Fibroblast of skin of left quadriceps (primary cell): ENCODE data around the gene RFX3.

Source experiments
- DNase-seq, 2 experiments: peaks; one replicate each; pipeline ENCODE4 v3.0.0-alpha.2; 2013; ENCODE audit warnings: low read depth in 2 of 2

The RFX3 gene

DNA sequence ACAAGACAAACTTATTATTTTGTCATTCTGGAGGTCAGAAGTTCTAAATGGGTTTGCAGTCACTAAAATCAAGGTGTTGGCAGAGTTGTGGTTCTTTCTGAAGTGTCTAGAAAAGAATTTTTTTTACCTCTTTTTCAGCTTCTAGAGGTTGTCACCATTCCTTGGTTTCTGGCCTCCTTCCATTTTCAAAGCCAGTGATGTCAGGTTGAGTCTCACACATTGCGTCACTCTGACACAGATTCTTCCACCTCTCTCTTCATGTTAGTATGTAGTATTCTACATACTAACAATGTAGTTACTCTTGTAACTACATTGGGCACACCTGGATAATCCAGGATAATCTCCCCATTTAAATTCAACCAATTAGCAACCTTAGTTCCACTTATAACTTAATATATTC lies 290.3 kb downstream of the RFX3 start:
- DNase-seq = no peak

DNA sequence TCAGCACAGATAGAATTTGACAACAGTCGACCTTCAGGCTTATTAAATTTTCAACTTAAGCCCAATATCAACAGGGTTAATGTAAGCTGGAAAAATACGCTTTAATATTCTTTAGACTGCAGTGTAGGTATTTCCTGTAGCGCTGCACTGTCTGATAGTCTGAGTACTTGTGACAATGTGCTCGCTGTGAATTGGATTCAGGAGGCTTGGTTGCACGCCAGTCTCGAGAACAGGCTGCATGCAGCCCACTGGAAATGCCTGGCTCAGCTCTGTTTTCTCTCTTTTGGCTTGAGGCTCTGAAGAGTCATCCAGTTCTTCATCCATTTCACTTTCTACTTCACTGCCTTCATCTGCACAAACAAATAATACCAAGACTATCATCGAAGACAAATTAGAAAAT lies 300.9 kb downstream of the RFX3 start:
- no peak for DNase-seq

DNA sequence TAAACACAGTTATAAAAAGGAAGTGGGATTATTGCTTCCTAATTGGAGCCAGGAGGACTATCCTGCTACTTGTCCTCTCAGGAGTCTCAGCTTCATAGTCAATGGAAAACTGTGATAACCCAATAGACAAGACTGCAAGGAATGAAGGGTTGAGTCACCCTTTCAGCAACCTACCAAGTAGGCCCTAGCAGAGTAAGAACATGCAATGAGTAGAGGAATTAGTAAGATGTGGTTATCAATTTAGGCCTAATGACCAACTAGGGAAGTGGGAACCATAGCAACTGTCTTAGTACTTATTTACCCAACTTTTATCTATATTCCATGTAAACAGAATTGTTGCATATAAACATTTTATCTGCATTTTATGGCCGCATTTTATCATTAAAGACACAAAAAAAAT lies 310.1 kb downstream of the RFX3 start:
- no peak for DNase-seq

DNA sequence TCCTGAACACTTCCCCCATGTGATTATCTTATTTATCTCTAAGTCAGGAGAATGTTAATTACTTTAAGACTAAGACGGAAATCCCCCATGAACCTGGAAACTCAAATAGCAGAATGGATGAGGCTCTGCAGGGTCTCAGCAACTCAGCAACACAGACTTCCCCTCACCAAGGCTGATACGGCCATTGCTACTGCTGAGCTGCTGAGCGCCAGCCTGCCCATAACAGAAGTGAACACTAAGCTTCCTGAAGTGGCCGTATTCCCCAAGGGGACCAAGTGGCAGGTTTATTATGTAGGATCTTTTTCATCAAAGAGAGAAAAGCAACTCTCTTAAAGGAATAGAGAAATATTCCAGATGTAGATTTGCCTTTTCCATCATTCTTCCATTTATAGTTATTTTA lies 311.1 kb downstream of the RFX3 start:
- DNase-seq = no peak

DNA sequence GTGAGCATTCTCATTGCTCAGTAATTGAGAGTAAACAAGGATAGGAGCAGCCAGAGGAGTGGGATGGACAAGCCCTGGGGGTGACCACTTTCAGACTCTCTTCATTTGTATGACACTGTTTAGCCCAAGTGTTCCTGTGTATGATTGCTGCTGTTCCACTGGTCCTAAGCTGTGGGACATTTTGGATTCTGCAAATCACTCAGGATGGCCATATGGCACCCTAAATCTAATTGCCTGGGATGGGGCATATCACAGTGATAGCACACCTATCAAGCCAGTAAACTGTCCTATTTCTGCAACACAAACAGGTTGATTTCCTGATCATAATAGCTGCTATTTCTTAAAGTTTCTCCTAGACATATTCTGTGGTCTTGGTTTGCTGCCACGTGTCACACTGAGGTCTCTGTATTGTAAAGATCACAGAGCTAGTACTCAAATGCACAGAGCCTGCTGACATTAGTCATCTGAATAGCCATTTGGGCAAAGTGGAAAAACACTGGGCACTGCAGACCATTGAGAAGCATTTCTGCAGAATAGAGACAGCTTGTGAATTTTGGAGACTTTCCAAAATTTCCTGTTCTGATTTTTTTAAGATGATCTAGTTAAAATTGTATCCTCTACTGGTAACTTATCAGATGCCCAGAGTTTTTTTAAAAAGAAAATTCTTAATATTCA lies 320.2 kb downstream of the RFX3 start:
- no peak for DNase-seq

DNA sequence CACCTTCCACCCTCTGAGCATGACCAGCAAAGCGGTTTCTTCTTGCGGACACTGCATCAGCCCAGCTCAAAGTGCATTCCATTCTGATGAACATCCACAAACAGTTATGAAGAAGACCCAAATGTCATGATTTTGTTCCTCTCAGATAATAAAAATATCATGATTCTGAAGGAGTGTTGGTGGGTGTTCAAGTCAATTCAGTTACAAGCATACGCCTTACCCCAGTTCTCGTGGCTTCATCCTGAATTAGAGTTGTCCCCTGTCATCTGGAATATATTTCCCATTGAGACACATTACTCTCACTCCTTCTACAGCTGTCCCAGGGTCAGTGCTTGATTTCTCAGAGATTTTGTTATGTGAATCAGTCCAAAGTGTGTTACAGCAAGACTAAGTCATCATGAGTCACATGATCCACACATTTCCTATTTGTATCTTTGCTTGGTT lies 325.4 kb downstream of the RFX3 start:
- DNase-seq = peak in 1 of 2 experiments; percentile 40

DNA sequence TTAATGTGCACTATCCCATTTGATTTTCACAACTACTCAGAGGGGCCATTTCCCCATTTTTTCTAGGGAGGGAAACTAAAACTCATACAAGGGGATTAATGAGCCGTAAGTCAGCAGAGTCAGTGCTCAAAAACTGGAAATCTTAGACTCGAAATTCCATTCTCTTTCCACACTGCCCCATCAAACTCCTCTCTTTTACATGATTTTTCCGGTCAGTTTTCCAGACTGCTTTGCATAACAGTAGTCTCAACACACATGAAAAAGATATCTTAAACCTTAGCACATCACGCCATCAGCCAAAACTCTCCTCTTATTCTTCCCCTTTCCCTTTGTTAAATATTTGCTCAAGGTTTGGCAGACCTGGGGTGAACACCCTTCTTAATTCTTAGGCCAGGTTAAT lies 332.0 kb downstream of the RFX3 start:
- no peak for DNase-seq

DNA sequence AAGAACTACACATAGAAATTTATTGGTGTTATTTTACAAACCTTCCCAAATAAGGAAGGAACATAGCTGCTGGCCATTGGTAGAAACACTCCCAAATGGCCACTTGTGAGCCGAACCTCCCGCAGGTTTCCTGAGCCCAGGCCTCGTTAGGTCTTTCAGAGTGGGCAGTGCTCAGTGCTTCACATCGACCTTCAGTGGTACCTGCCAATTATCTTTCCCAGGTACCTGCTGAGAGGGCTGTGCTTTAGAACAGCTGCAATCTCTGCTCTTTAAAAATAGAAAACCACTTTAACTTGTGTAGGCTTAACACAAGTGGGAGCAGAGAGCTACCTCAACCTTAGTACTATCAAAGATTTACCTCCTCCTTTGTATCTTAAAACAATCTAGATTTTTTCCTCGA lies 334.1 kb downstream of the RFX3 start:
- DNase-seq = no peak

DNA sequence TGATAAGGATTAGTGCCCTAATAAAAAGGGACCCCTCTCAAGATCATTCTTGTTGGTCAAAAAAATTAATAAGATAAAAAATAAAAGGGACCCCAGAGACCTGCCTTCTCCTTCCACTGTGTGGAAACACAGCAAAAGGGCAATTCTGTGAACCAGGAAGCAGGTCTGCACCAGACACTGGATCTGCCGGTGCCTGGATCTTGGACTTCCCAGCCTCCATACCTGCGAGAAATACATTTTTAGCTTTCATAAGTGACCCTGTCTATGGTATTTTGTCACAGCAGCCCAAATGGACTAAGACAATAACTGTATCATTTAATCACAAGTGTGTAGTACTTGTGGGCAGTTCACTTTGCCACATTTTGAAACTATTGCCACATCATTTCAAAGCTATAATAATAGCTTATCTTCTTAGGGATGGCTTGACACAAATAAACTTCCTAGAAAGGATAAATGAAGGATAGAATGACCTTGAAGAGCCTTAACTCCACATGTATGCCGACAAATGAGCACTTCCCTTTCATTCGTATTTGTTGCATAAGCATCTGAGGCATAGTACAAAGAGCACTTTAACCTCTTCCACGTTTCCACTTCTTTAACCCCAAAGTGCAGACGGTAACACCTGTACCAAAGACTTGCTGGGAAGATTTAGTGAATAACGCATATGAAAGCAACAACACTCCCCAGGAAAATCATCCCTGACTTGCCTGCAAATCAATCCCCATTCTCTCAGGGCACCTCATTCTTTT lies 336.5 kb downstream of the RFX3 start:
- DNase-seq = no peak

DNA sequence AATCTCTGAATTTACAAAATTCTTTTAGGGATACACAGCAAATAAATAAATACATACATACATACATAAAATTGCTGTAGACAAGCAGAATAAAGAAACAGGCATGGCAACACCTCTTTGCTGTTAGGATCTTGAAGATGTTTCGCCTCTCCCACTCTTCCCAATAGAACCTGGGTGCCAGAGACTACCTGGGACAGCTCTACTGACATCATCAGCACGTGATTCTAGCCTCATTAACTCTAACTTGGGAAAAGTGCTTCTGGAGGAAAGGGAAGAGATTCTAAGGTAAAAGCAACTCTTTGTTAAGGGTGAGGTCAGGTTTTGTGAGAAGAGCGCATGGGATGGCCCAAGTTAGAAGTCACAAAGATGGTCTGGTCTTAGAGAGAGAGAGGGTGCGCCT lies 339.1 kb downstream of the RFX3 start:
- no peak for DNase-seq

DNA sequence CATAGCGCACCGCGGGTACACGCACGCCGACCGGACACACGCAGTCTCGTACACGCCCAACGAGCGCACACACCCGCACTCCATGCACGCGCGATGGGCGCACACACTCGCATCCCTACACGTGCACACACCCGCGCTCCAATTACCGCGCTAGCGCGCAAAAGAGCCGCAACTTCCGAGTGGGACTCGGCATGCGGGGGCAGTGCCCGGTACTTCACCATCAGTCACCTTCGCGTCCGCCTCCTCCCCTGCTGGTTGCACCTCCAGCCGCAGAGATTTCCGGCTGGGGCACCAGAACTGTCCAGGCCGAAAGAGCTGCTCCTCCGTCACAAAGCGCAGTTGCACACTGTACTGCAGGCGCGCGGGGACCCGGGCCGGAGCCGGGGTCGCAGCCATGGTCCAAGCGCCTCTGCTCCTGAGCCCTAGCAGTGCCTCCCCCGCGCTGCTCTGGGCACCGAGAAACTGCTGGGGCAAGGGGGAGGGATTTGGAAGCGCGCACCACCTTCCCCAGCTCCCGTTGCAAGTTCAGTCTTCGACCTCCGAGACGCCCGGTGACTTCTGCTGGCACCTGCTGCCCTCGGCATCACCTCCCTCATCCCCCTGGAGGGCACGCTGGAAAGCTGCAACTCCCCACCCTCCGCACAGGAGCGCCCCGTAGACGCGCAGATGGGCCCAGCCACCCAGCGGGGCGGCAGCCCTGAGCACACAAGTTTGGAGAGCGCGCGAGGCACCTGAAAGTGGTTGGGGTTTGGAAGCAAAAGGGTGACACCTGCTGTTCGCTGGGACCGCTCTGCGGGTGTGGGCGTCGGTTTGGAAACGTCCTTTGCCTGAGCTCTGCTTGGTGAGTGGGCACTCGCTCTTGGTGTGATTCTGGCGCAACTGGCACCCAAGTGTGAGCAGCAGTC lies 344.5 kb downstream of the RFX3 start:
- DNase-seq = peak in 1 of 2 experiments; percentile 15

DNA sequence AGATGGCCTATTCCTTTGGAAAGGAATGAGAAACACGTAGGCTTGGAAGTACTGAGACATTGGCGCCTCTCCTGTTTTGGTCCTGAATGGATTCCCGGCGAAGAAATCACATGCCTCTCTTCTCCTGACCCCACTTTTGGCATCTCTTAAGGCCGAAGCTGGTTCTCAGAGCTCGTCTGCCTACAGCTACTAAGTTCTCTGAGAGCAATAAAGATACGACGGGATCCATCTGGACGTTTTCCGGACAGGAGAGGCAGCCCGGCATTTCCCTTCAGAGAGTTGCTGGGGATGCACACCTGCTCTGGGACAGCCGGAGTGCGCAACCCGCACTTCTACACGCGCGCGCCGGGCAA lies 345.1 kb downstream of the RFX3 start:
- DNase-seq = no peak

DNA sequence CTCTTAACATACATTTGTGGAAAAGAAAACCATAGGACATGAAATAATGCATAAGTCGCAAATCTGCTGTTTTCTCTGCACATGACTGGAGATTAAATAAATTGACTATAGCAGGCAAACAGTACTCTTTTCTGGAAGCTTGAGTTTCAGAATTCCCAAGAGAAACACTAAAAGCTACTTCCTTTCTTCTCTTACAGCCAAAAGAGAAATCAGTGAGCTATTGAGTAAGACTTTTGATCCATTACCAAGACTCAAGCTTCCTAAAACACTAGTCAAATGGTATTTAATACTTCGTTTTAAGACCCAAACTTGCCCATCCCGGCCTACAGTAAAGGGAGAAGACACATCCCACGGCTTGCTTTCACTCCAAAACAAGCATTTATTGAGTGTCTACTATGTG lies 346.1 kb downstream of the RFX3 start:
- peak; percentile 26 for DNase-seq

DNA sequence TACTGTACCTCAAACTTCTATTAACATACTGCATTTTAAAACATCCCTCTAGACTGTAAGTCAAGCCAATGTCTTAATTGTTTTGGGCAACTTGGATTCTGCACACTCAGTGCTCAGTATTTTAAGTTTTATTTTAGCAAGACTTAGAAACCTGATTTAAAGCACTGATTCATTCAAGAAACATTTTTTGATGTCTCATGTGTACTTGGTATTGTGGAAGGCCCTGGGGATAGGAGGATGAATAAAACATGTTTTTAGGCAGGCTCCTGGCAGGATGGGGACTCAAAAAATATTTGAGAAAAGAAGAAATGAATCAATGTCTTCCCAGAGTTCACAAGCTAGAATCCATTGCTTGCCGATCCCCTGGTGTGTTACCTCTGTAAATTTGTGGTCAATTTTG lies 347.9 kb downstream of the RFX3 start:
- peak; percentile 45 to 46 for DNase-seq

DNA sequence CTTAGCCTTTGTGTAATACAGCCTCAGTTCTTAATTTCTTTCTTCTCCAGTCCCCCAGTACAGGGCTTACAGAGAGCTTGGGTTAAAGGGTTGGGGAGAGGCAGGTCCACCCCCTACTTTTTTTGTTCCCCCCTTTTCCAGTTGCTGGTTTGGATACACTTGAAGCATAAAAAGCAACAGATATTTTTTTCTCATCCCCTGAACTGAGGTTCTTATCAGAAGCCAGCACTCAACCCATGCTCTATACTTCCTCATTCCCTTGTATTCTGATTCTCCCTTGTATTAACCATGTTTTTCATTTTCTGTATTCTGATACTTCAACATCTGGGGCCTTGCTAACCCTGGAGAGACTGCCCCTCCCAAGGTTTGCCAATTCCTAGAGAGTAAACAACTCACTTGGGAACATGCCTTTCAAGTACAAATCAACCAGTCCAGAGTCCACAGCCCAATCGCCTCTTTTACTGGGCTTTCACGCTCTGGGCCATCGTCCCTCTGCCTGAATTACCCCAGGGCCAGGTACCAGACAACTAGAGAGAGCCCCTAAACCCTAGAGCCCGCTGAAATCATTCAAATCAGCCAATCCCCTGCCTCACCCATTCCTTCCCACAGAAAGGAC lies 348.5 kb downstream of the RFX3 start:
- no peak for DNase-seq

DNA sequence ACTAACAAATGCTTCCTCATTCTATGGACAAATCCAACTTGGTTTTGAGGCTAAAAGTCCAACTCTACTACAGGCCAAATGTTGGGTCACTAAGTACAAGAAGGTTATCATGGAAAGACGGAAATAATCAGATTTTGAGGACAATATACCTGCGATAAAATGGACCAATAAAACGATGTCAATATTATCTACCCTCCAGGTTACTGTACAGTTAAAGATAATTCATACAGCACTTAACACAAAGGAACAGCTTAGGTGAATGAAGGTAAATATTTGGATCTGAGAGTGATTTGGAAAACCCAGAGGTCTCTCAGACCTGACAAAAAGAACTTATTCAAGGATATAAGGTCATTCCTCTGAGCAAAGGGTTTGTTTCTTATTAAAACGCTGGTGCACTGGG lies 352.4 kb downstream of the RFX3 start:
- DNase-seq = no peak

DNA sequence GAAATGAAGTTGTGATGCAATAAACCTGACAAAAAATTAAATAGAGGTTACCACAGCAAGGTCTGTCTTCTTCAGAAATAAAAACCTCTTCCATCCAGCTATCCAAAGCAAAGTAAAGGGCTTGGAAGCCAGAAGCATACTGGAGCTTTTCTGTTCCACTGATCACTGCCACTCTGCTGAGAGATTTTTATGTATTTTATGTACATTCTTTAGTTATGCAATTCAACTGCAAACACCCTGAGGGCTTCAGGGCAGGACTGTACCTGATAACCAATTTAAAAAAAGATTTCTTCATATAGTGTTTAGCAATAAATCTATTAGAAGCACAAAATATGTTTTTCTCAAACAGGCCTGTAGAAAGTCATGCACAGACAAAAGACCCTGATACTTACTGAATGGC lies 355.0 kb downstream of the RFX3 start:
- no peak for DNase-seq
